GM19467 (cell line): ENCODE measurements around the gene BNIP3.
"Not testable (repeated sequence)": the region's sequence is repeated elsewhere in the genome, so short reads cannot be mapped to it uniquely, and the experiment has no call there.

Experiments used
- ATAC-seq: cut with Tn5 transposase; IDR thresholded peaks from one replicate; pipeline ENCODE4 v1.9.1; 2021; ENCODE audit warnings: mild to moderate bottlenecking, moderate library complexity; ENCODE audit not compliant: unreplicated experiment

BNIP3 gene

GRCh38 chr10:131954356-131954965 lies 27.3 kb downstream of the BNIP3 start:
- ATAC-seq = no peak

- not testable (repeated sequence) for ATAC-seq
Measured at GRCh38 chr10:131949908-131950307, 31.8 kb downstream of the BNIP3 start.

GRCh38 chr10:131949041-131949862 lies 32.5 kb downstream of the BNIP3 start:
- ATAC-seq = no peak

- ATAC-seq = no peak
Measured at GRCh38 chr10:131948501-131948900, 33.2 kb downstream of the BNIP3 start.

- ATAC-seq = no peak
Measured at GRCh38 chr10:131947631-131948347, 33.9 kb downstream of the BNIP3 start.

GRCh38 chr10:131946880-131947279 lies 34.8 kb downstream of the BNIP3 start:
- ATAC-seq = no peak

GRCh38 chr10:131946321-131946751 lies 35.4 kb downstream of the BNIP3 start:
- ATAC-seq = no peak

GRCh38 chr10:131944976-131945695 lies 36.6 kb downstream of the BNIP3 start:
- ATAC-seq = no peak

GRCh38 chr10:131944412-131944811 lies 37.3 kb downstream of the BNIP3 start:
- no peak for ATAC-seq

- no peak for ATAC-seq
Measured at GRCh38 chr10:131943021-131943814, 38.5 kb downstream of the BNIP3 start.

- ATAC-seq = no peak
Measured at GRCh38 chr10:131942455-131942854, 39.3 kb downstream of the BNIP3 start.

GRCh38 chr10:131938681-131939080 lies 43.0 kb downstream of the BNIP3 start:
- no peak for ATAC-seq

GRCh38 chr10:131937836-131938235 lies 43.9 kb downstream of the BNIP3 start:
- ATAC-seq = no peak

- no peak for ATAC-seq
Measured at GRCh38 chr10:131936736-131937135, 45.0 kb downstream of the BNIP3 start.

GRCh38 chr10:131936294-131936693 lies 45.4 kb downstream of the BNIP3 start:
- no peak for ATAC-seq

- no peak for ATAC-seq
Measured at GRCh38 chr10:131935260-131935659, 46.5 kb downstream of the BNIP3 start.

GRCh38 chr10:131934769-131935168 lies 47.0 kb downstream of the BNIP3 start:
- no peak for ATAC-seq

GRCh38 chr10:131933696-131934086 lies 48.0 kb downstream of the BNIP3 start:
- no peak for ATAC-seq

GRCh38 chr10:131933016-131933695 lies 48.6 kb downstream of the BNIP3 start:
- no peak for ATAC-seq

GRCh38 chr10:131931981-131932380 lies 49.7 kb downstream of the BNIP3 start:
- ATAC-seq = no peak
